Measurements from ENCODE around the gene UBE2S.
"Not testable (repeated sequence)": the region's sequence is repeated elsewhere in the genome, so short reads cannot be mapped to it uniquely, and the experiment has no call there.

The UBE2S gene

DNA sequence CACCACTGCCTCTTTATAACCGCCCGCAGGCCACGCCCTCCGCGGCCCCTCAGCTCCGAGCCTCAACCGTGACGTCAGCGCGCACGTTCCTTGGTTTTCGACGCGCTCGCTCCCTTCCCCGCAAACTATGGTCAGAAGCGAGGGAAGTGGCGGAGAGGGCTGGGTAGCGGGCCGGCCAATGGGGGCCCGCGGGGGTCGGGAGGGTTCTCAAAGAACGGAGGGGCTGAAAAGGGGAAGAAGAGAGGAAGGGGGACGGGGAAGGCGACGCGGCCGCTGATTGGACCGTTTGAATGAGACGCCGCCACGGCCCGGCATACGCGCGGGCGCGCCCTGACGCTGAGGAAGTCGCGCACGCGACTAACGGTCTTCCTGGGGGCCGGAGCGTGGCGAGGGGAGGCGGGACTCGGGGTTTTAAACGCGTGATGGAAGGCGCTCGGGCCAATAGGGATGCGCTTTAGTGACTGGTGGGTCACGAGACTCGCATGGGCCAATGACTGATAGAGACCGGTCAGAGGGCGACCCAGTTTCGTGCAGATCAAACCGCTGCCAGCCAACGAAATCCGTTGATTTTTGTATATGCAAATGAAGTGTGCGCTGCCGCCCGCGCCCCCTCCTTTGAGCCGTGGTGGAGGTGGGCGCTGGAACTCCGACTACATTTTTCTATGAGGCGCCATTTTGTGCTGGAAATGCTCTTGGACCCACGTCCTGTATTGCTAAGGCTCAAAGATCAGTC is 378 bp upstream of the UBE2S start:
- peak; percentile 87 for DNase-seq (ENCODE audit: low read depth, low spot score)
- H3K27ac ChIP-seq: peak overlapping the region; percentile 83

DNA sequence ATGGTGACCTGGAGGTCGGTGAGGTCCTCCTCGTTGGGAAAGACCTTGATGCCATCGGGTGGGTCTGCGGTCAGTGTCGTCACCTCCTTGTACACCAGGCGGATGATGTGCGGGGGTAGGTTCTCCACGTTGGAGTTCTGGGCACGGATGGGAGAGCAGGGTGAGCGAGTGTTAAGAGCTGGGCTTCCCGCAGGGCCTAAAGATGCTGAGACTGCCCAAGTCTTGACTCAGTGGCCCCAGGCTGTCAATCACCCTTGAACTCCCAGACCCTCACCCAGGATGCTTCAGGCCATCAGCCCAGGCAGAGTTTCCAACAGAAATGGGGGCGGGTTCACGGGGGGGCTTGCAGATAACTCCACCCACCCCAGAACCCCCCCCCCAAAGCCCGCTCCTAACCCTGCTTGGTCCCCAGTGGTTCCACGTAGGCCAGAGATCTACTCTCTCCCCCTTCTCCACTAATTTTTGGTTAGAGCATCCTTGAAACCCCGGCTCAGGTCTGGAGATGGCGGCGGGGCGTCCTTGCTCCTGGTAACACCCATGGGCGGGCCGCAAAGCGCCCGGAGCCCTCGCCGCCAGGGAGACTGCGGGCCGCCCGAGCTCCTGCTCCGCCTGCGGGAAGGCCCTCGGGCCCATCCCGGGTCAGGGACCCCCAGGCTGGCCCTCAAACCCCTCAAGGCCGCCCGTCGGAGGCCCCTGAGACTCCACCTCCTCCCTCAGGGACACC is 600 bp downstream of the UBE2S start:
- DNase-seq (ENCODE audit: low read depth, low spot score): no peak
- peak overlapping the region; percentile 83 for H3K27ac ChIP-seq

DNA sequence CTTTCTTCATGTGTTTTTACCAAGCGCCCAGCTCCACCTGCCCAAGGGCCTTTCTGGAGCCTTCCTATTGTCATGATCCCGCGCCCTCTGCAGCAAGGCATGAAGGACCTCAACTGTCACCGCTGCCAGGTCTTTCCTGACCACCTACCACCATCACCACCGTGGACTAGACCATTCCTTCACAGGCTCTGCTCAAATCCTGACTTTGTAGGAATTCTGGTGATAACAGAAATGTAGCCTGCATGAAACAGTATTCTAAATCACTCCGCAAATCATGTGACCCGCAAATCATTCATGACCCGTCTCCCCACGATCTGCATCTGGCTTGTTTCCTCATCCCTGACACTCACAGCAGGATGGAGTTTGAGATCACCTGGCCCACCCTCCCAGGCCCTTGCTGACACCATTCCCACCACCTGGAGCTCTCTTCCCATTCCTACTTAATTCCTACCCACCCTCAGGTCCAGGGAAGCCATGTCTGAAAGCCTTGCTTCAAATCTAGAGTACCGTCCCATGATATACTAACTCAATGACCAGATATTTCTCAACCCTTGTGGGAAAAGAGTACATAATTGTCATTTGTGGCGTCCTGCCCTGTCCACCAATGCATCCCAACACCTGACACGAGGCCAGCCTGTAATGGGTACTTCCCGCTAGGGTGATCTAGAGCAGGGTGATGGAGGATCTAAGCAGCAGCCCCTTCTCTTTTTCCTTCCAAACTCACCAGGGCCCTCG is 1.3 kb downstream of the UBE2S start:
- no peak overlapping the region for H3K27ac ChIP-seq
- DNase-seq (ENCODE audit: low read depth, low spot score): no peak

DNA sequence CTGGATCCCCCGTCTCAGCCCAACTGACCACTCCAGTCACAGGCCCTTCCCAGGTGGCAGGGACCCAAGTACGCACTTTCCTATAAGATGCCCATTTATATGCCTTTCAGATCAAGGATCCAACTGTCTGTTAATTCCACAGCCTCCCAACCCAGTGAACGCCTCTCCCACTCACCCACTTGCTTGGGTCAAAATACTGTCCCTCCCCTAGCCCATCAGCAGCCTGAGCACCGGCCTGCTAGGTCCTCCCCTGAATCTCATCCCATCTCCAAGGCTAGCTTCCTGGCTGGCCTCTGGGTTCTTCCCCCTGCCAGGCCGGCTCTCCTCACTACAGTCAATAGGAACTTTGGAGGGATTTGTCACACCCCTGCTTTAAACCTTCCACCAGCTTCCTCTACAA is 1.9 kb downstream of the UBE2S start:
- DNase-seq (ENCODE audit: low read depth, low spot score): no peak
- H3K27ac ChIP-seq: no peak overlapping the region

DNA sequence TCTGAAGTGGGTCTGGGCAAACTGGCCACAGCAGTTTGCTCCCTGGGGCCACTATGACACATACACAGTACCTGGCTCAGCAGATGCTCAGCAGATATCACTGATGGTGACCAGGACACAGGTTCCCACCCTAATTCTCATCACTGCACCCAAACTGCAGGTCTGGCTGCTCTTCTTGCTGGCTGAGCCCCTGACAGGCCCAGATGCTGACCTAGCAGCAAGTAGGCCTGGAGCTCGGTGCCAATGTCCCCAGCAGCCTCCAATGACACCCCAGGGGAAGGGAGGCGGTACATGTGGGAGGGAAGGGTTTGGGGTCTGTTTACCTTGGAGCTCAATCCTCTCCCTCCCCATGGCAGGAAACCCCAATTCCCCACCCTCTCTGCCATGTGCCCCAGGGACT is 5.1 kb downstream of the UBE2S start:
- no peak overlapping the region for H3K27ac ChIP-seq
- DNase-seq (ENCODE audit: low read depth, low spot score): no peak

DNA sequence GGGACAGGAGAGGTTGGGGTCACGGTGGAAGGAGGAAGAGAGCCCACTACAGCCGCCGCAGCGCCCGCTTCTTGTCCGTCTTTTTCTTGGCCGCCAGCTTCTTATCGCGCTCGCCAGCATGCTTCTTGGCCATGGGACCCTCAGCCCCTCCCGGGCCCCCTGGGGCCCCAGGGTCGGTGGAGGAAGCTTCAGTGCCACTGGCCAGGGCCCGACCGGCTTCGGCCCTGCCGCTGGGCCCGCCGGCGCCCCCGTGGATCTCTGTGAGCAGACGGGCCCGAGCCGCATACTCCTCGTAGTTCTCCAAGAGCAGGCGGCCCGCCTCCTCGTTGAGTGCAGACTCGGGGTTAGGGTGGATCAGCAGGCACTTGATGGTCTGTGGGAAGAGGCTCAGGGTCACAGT is 6.2 kb downstream of the UBE2S start:
- DNase-seq (ENCODE audit: low read depth, low spot score): not testable (repeated sequence)

DNA sequence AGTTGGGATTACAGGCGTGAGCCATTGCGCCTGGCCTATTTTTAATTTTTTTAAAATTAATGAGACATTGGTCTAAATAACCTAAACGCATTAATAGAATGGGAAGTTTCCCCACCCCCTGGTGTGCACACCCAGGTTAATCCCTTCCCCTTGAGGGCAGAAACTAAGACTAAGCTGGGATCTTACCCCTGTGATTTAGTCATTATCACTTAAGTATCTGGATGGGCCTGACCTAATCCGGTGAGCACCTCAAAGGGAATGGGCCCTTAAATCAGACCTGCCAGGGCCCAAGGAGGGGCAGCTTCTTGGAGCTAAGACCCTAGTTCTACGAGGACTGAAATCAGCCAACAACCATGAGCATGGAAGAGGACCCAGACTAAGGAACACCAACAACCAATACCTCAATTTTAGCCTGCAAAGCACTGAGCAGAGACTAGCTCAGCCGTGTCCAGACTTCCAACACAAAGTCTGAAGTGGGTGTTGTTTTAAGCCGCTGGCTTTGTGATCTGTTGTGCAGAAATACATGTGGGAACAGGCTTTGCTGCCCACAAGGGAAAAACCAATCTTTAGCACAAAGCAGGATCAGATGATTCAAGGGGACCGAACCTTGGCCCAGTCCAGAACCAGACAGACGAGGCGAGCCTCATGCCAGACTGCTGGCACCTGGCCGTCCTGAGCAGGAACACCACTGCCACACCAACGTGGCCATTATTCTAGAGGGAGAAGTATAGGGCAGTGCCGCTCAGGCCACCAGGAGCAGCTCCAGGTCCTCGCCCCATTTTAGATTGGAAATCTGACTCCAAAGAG is 7.1 kb downstream of the UBE2S start:
- H3K27ac ChIP-seq: peak overlapping the region; percentile 27
- peak; percentile 20 for DNase-seq (ENCODE audit: low read depth, low spot score)

More for the DNA sequence above, 6.2 kb downstream of the UBE2S start:
- H3K27ac ChIP-seq: peak overlapping the region; percentile 27

DNA sequence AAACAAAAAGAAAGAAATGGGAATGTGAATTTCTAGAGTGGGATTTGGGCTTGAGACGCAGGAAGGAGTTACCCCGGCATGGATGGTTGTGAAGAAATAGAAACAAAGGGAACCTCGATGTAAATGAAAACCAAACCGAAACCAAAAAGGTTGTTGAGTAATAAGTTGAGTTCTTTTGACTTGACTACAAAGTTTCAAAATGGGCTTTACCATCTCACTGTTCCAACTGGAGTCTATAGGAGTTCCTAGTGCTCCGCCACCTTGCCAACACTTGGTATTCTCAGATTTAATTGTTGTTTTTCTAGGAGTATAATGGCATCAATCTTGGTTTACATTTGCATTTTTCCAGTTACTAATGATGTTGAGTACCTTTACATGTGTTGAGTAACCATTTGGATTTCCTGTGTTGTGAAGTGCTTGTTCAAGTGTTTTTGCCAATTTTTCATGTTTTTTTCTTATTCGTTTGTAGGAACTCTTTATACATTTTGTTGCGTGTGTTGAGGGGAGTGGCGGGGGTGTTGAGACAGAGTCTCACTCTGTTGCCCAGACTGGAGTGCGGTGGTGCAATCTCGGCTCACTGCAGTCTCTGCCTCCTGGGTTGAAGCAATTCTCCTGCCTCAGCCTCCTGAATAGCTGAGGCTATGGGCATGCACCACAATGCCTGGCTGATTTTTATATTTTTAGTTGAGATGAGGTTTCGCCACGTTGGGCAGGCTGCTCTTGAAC is 9.2 kb downstream of the UBE2S start:
- no peak overlapping the region for H3K27ac ChIP-seq

DNA sequence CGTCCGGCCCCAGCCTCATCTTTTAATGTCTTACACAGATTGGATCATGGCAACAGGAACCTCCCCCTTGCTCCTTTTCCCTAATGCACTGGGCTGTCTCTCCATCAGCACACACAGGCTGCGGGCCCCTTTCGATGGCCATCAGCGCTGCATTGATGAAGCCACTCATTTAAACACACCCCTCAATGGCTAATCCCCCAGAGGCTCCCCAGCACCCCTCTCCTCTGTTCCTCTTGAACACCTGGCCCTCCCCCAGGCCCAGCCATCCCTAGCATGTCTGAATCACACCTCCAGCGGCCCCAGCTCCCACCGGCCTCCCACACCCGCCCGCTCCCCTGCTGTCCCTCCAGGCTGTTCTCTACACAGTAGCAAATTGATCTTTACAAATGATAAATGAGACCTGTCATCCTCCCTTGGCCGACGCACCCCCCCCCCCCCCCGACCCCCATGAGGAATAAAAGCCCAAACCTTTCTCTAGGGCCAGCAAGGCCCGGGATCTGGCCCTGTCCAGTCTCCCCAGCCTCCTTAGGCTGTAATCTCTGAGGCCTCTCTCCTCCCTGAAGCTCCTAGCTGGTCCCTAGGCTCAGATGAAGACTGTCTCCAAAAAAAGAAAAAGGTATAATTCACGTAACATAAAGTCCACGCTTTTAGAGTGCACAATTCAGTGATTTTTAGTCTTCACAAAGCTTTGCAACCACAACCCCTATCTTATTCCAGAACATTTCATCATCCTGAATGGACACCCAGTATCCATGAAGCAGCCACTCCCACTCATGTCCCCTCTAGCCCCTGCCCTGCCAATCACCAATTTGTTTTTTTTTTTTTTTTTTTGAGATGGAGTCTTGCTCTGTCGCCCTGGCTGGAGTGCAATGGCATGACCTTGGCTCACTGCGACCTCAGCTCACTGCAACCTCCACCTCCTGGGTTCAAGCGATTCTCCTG is 14.5 kb downstream of the UBE2S start:
- no peak for DNase-seq (ENCODE audit: low read depth, low spot score)
- no peak overlapping the region for H3K27ac ChIP-seq

More for the DNA sequence above, 9.2 kb downstream of the UBE2S start:
- DNase-seq (ENCODE audit: low read depth, low spot score): no peak

DNA sequence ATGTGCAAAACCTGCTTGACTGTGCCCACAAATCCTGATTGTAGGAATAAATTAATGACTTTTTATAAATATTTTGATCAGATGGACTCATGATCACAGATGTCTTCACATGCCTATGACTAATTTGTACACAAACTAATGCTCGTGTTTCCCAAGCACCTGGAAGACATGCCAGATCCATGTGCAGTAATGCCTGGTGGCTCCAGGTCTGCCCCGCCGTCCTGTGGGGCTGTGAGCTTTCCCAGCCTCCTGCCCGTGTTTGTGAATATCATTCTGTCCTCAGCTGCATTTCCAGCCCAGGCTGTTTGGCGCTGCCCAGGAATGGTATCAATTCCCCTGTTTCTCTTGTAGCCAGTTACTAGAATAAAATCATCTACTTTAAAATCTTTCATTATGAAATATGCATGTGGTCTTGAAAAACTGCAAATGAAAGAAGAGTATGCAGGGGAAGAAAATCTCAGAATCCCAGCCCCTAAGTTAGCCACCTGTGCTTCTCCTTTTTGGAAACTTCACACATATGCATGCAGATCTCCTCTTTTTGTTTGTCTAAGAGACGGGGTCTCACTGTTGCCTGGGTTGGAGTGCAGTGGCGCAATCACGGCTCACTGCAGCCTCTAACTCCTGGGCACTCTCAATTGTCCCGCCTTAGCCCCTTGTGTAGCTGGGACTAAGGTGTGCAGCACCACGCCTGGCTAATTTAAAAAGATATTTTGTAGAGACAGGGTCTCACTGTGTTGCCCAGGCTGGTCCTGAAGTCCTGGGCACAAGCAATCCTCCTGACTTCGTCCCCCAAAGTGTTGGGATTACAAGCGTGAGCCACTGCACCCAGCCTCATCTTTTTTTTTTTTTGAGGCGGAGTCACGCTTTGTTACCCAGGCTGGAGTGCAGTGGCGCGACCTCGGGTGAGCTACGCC is 15.6 kb downstream of the UBE2S start:
- H3K27ac ChIP-seq: no peak overlapping the region
- DNase-seq (ENCODE audit: low read depth, low spot score): no peak

DNA sequence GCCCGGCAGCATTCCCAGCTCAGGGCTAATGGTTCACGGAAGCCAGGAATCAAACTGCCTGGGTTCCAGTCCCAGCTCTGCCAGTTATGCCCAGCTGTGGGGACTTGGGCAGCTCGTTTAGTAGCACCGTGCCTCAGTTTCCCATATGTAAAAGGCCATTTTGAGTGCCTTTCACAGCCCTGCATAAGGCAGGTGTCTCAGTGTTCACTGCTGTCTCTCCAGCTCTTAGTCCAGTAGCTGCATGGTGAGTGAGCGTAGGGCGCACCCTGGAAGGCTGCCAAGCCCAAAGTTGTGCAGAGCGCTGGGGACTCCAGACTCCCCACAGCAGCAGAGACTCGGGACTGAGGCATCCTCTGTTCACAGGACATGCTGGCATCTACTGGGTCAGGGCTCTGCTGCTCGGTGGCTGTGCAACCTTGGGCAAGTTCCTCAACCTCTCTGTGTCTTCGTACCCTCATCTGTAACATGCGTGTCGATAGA is 16.4 kb downstream of the UBE2S start:
- H3K27ac ChIP-seq: no peak overlapping the region
- no peak for DNase-seq (ENCODE audit: low read depth, low spot score)

DNA sequence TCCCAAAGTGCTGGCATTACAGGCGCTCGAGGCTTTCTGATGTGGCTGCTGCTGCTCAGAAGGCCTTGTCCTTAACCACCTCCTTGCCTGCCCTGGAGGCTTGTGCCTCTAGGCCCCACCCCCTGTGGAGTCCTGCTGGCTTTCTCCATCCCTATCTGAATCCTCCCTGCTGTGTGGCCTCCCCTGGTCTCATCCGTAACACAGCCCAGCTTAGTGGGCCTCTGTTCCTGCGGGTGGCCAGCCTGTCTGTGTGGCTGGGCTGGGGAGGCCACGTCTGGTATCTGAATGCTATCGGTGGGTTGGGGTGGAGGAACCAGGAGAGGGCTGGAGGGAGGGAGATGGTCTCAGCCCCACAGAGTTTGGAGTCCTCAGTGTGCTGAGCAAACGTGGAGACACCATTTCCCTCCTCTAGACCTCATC is 17.1 kb downstream of the UBE2S start:
- H3K27ac ChIP-seq: no peak overlapping the region
- no peak for DNase-seq (ENCODE audit: low read depth, low spot score)

DNA sequence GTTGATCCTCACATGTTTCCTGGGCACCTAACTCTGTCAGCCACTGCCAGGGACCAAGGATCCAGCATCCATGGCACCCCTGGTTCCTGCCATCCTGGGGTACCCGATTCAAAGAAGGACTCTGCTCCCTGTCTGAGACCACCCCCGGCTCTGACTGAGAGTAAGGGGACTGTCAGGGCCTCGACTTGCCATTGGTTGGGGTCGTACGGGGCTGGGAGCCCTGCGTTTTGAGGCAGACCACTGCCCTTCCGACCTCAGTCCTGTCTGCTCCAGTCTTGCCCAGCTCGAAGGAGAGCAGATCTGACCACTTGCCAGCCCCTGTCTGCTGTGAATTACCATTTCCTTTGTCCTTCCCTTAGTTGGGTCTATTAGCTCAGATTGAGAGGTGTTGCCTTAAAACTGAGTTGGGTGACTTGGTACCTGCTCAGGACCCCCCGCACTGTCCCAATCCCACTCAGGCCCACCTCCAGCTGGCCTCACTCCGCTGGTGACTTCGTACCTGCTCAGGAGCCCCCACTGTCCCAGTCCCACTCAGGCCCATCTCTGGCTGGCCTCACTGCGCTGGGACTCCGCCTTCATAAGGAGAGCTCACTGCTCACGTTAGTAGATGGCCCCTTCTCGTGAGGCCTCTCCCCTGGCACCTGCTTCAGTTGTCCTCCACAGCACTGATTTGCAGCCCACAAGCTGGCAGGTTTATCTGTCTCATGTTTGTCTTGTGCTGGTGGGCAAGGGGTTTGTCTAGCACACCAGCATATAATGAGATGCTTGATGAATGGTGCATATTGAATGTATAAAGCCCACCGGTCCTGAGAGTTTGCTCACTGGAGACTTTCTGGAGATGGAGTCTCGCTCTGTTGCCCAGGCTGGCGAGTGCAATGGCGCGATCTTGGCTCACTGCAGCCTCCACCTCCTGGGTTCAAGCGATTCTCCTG is 17.9 kb downstream of the UBE2S start:
- no peak overlapping the region for H3K27ac ChIP-seq

DNA sequence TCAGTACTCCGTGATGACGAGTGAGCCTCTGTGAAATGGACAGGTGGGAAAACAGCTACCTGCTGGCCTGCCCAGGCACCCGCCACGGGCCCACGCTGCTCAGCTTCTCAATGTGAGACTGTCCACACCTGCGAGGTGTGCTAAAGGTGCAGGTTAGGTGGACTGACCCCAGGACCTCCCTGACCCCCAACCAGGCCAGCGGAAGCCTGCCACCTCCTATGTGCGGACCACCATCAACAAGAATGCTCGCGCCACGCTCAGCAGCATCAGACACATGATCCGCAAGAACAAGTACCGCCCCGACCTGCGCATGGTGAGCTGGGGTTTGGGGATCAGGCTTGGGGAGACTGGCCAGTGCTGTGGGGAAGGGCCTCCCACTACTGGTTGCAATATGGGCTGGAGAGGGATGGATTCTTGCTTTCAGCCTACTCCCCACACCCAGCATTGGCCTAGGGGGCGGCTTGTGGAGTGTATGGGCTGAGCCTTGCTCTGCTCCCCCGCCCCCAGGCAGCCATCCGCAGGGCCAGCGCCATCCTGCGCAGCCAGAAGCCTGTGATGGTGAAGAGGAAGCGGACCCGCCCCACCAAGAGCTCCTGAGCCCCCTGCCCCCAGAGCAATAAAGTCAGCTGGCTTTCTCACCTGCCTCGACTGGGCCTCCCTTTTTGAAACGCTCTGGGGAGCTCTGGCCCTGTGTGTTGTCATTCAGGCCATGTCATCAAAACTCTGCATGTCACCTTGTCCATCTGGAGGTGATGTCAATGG is 19.7 kb downstream of the UBE2S start:
- DNase-seq (ENCODE audit: low read depth, low spot score): no peak
- H3K27ac ChIP-seq: peak overlapping the region; percentile 93

More for the DNA sequence above, 17.9 kb downstream of the UBE2S start:
- no peak for DNase-seq (ENCODE audit: low read depth, low spot score)

DNA sequence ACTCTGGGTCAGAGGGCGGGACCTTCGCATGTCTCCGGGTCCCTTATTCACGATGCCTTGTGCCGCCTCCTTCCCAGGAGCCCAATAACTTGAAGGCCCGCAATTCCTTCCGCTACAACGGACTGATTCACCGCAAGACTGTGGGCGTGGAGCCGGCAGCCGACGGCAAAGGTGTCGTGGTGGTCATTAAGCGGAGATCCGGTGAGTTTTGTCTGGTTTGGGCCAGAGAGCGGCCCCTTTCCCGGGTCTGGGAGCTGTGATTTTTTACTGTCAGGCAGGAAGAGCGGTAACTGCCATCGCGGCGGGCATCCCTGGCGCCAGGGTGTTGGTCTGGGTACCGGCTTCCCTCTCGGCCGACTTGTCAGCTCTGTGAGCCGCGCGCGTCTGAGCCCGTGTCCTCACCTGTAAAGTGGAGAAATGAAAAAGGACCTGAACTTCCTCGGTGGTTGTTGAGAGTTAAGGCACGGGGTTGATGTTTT is 21.1 kb downstream of the UBE2S start:
- H3K27ac ChIP-seq: peak overlapping the region; percentile 93
- DNase-seq (ENCODE audit: low read depth, low spot score): no peak
